ENCODE data around the gene ABLIM1.

- TF ChIP-seq CTCF (IDR thresholded peaks at IDR 0.05) (no peak), POLR2A (IDR thresholded peaks at IDR 0.05) (no peak)
These were observed 204.5 kb downstream of the ABLIM1 start for GRCh38 chr10:114453576-114453975.

All from testis (tissue), 2 donors.